GM19240 (cell line): ENCODE data around the gene NOX3.
"Not testable (repeated sequence)": the region's sequence is repeated elsewhere in the genome, so short reads cannot be mapped to it uniquely, and the experiment has no call there.

Experiments used
- DNase-seq: peaks from one replicate; pipeline ENCODE4 v3.0.0; 2011; ENCODE audit warnings: low spot score; ENCODE audit not compliant: insufficient read length

The NOX3 gene

GRCh38 chr6:155455766-155456165, at the start of gene NOX3:
NOX3 (minus strand) TSS chr6:155455839; CDS start chr6:155455800, 39 bp downstream.
- DNase-seq, result no peak

GRCh38 chr6:155504848-155505607, 49.4 kb upstream of the NOX3 start:
- DNase-seq, result no peak

GRCh38 chr6:155502393-155502792, 46.8 kb upstream of the NOX3 start:
- DNase-seq, result no peak

GRCh38 chr6:155499574-155499973, 43.9 kb upstream of the NOX3 start:
- DNase-seq, result no peak

GRCh38 chr6:155498370-155498769, 42.7 kb upstream of the NOX3 start:
- DNase-seq, result no peak

- no peak for DNase-seq
Observed at GRCh38 chr6:155497273-155497672, 41.6 kb upstream of the NOX3 start.

- no peak for DNase-seq
Observed at GRCh38 chr6:155495011-155495768, 39.6 kb upstream of the NOX3 start.

- DNase-seq, result no peak
Observed at GRCh38 chr6:155493694-155494143, 38.1 kb upstream of the NOX3 start.

GRCh38 chr6:155493026-155493693, 37.5 kb upstream of the NOX3 start:
- DNase-seq, result no peak

GRCh38 chr6:155492061-155492735, 36.6 kb upstream of the NOX3 start:
- DNase-seq, result no peak

- no peak for DNase-seq
Observed at GRCh38 chr6:155491421-155491820, 35.8 kb upstream of the NOX3 start.

GRCh38 chr6:155488197-155488596, 32.6 kb upstream of the NOX3 start:
- DNase-seq, result not testable (repeated sequence)

GRCh38 chr6:155487371-155488130, 31.9 kb upstream of the NOX3 start:
- DNase-seq, result no peak

GRCh38 chr6:155486721-155487294, 31.2 kb upstream of the NOX3 start:
- no peak for DNase-seq

- no peak for DNase-seq
Observed at GRCh38 chr6:155485756-155486155, 30.1 kb upstream of the NOX3 start.

- DNase-seq, result no peak
Observed at GRCh38 chr6:155483858-155484257, 28.2 kb upstream of the NOX3 start.

- no peak for DNase-seq
Observed at GRCh38 chr6:155481215-155481614, 25.6 kb upstream of the NOX3 start.

- DNase-seq, result no peak
Observed at GRCh38 chr6:155473741-155474140, 18.1 kb upstream of the NOX3 start.

- DNase-seq, result no peak
Observed at GRCh38 chr6:155472886-155473285, 17.2 kb upstream of the NOX3 start.

- DNase-seq, result not testable (repeated sequence)
Observed at GRCh38 chr6:155470979-155471616, 15.5 kb upstream of the NOX3 start.
